Subcutaneous abdominal adipose tissue (tissue), 5 donors: ENCODE results near the gene NDRG3.

Source experiments
- H3K27ac ChIP-seq: one replicate; pipeline ENCODE4 v1.7.0; 2013; ENCODE audit warnings: low read depth, mild to moderate bottlenecking, inconsistent platforms, low read length, moderate library complexity
- H3K27me3 ChIP-seq, 5 donors: one replicate each; pipeline ENCODE4 v1.7.0; 2013; ENCODE audit warnings: low read length in 5 of 5, inconsistent platforms in 1 of 5; ENCODE audit not compliant: control insufficient read depth in 5 of 5, insufficient read depth in 4 of 5
- H3K36me3 ChIP-seq, 5 donors: one replicate each; pipeline ENCODE4 v1.7.0; 2013; ENCODE audit warnings: low read length in 5 of 5; ENCODE audit not compliant: control insufficient read depth in 5 of 5, insufficient read depth in 5 of 5
- H3K4me1 ChIP-seq, 5 donors: one replicate each; pipeline ENCODE4 v1.7.0; 2013; ENCODE audit warnings: low read length in 5 of 5, mild to moderate bottlenecking in 3 of 5, moderate library complexity in 1 of 5; ENCODE audit not compliant: control insufficient read depth in 5 of 5, insufficient read depth in 5 of 5
- H3K4me3 ChIP-seq, 5 donors: one replicate each; pipeline ENCODE4 v1.7.0; 2013; ENCODE audit warnings: low read length in 5 of 5, low read depth in 1 of 5
- H3K9ac ChIP-seq, 5 donors: one replicate each; pipeline ENCODE4 v1.7.0; 2013; ENCODE audit warnings: low read length in 5 of 5, mild to moderate bottlenecking in 4 of 5, moderate library complexity in 3 of 5
- H3K9me3 ChIP-seq, 5 donors: one replicate each; pipeline ENCODE4 v1.7.0; 2013; ENCODE audit warnings: low read length in 5 of 5; ENCODE audit not compliant: control insufficient read depth in 5 of 5
- donor health status: healthy.
- donor health status: healthy.
- donor health status: healthy.
- donor health status: healthy.
- donor health status: healthy.

Gene NDRG3

GRCh38 chr20:36745927-36746659 lies at the start of gene NDRG3:
Gene NDRG3, minus strand, starts transcription at chr20:36746090. Its CDS starts 24,355 bp downstream, at chr20:36721735.
- H3K9ac ChIP-seq = peak within 1 kb of the TSS; percentile 33 to 80 (median 75)
- H3K36me3 ChIP-seq = no peaks in the 10 kb centered on the region
- H3K9me3 ChIP-seq = no peaks in the 10 kb centered on the region
- H3K27ac ChIP-seq = peak within 1 kb of the TSS; percentile 50
- peaks cover 3 to 20% (median 19%) of the 10 kb centered on the region in 5 donors for H3K4me1 ChIP-seq
- H3K4me3 ChIP-seq = peak within 1 kb of the TSS; percentile 76 to 90 (median 82)
- H3K27me3 ChIP-seq = no peaks in the 10 kb centered on the region

- Histone ChIP-seq H3K4me3 (no peak overlapping the region), H3K4me1 (peaks cover 0 to 2% (median 0%) of the 10 kb centered on the region in 5 donors), H3K9ac (no peak overlapping the region), H3K27ac (no peak overlapping the region), H3K36me3 (peaks cover 0 to 71% (median 58%) of the 10 kb centered on the region in 5 donors), H3K27me3 (no peaks in the 10 kb centered on the region), H3K9me3 (no peaks in the 10 kb centered on the region)
These were observed 48.2 kb upstream of the NDRG3 start for GRCh38 chr20:36794116-36794474.

- no peak overlapping the region for H3K4me3 ChIP-seq
- H3K36me3 ChIP-seq = peaks cover 0 to 65% (median 57%) of the 10 kb centered on the region in 5 donors
- peaks cover 0 to 2% (median 0%) of the 10 kb centered on the region in 5 donors for H3K4me1 ChIP-seq
- H3K9me3 ChIP-seq = no peaks in the 10 kb centered on the region
- H3K9ac ChIP-seq = no peak overlapping the region
- H3K27me3 ChIP-seq = no peaks in the 10 kb centered on the region
- H3K27ac ChIP-seq = no peak overlapping the region
These were observed 47.6 kb upstream of the NDRG3 start for GRCh38 chr20:36793294-36794115.

GRCh38 chr20:36792422-36792821 lies 46.5 kb upstream of the NDRG3 start:
- Histone ChIP-seq H3K27ac (no peak overlapping the region), H3K4me1 (peaks cover 0 to 2% (median 0%) of the 10 kb centered on the region in 5 donors), H3K36me3 (peaks cover 0 to 54% (median 46%) of the 10 kb centered on the region in 5 donors), H3K9ac (no peak overlapping the region), H3K27me3 (no peaks in the 10 kb centered on the region), H3K4me3 (no peak overlapping the region), H3K9me3 (no peaks in the 10 kb centered on the region)

- Histone ChIP-seq H3K36me3 (peaks cover 0 to 51% (median 41%) of the 10 kb centered on the region in 5 donors), H3K9me3 (no peaks in the 10 kb centered on the region), H3K27ac (no peak overlapping the region), H3K9ac (no peak overlapping the region), H3K4me3 (no peak overlapping the region), H3K4me1 (peaks cover 0 to 2% (median 0%) of the 10 kb centered on the region in 5 donors), H3K27me3 (no peaks in the 10 kb centered on the region)
These were observed 46.0 kb upstream of the NDRG3 start for GRCh38 chr20:36791862-36792261.

GRCh38 chr20:36786663-36787062 lies 40.8 kb upstream of the NDRG3 start:
- Histone ChIP-seq H3K36me3 (peaks cover 0 to 53% (median 46%) of the 10 kb centered on the region in 5 donors), H3K9ac (no peak overlapping the region), H3K4me1 (peaks cover 0 to 5% (median 0%) of the 10 kb centered on the region in 5 donors)

GRCh38 chr20:36786246-36786645 lies 40.4 kb upstream of the NDRG3 start:
- H3K9ac ChIP-seq = no peak overlapping the region
- H3K4me1 ChIP-seq = peaks cover 0 to 5% (median 0%) of the 10 kb centered on the region in 5 donors
- peaks cover 0 to 50% (median 41%) of the 10 kb centered on the region in 5 donors for H3K36me3 ChIP-seq
- no peaks in the 10 kb centered on the region for H3K9me3 ChIP-seq
- no peaks in the 10 kb centered on the region for H3K27me3 ChIP-seq
- H3K27ac ChIP-seq = no peak overlapping the region
- no peak overlapping the region for H3K4me3 ChIP-seq

More at GRCh38 chr20:36786663-36787062, 40.8 kb upstream of the NDRG3 start:
- Histone ChIP-seq H3K4me3 (no peak overlapping the region), H3K9me3 (no peaks in the 10 kb centered on the region), H3K27ac (no peak overlapping the region), H3K27me3 (no peaks in the 10 kb centered on the region)

GRCh38 chr20:36785308-36785707 lies 39.4 kb upstream of the NDRG3 start:
- Histone ChIP-seq H3K27ac (no peak overlapping the region), H3K36me3 (peaks cover 0 to 48% (median 44%) of the 10 kb centered on the region in 5 donors), H3K9me3 (no peaks in the 10 kb centered on the region), H3K4me1 (peaks cover 0 to 5% (median 0%) of the 10 kb centered on the region in 5 donors), H3K4me3 (no peak overlapping the region), H3K9ac (no peak overlapping the region), H3K27me3 (no peaks in the 10 kb centered on the region)

- H3K9ac ChIP-seq = no peak overlapping the region
- peaks cover 0 to 48% (median 44%) of the 10 kb centered on the region in 5 donors for H3K36me3 ChIP-seq
- no peaks in the 10 kb centered on the region for H3K27me3 ChIP-seq
- no peak overlapping the region for H3K27ac ChIP-seq
- no peak overlapping the region for H3K4me3 ChIP-seq
- peaks cover 0 to 5% (median 0%) of the 10 kb centered on the region in 5 donors for H3K4me1 ChIP-seq
- no peaks in the 10 kb centered on the region for H3K9me3 ChIP-seq
These were observed 39.0 kb upstream of the NDRG3 start for GRCh38 chr20:36784900-36785299.

- Histone ChIP-seq H3K4me1 (peaks cover 0 to 5% (median 0%) of the 10 kb centered on the region in 5 donors), H3K4me3 (no peak overlapping the region), H3K27ac (no peak overlapping the region), H3K9ac (no peak overlapping the region), H3K9me3 (no peaks in the 10 kb centered on the region), H3K27me3 (no peaks in the 10 kb centered on the region), H3K36me3 (peaks cover 0 to 46% (median 43%) of the 10 kb centered on the region in 5 donors)
These were observed 38.2 kb upstream of the NDRG3 start for GRCh38 chr20:36784116-36784515.
